Esophagus (tissue), 2 donors: ENCODE measurements around the gene SDF2L1. TPM values are rescaled to one million over a fixed set of nuclear protein-coding genes. Genes with fewer than 3 reads are reported as not detected.
"Not testable (repeated sequence)": the region's sequence is repeated elsewhere in the genome, so short reads cannot be mapped to it uniquely, and the experiment has no call there.

ENCODE experiments used
- H3K27ac ChIP-seq, 2 donors: one replicate each; pipeline ENCODE4 v1.5.1; 2013; ENCODE audit warnings: low read depth in 2 of 2, mild to moderate bottlenecking in 2 of 2, inconsistent platforms in 1 of 2, low read length in 1 of 2, moderate library complexity in 1 of 2
- H3K27me3 ChIP-seq, 2 donors: one replicate each; pipeline ENCODE4 v1.6.1; 2013; ENCODE audit warnings: low read length in 2 of 2, control low read depth in 1 of 2, mild to moderate bottlenecking in 1 of 2; ENCODE audit not compliant: insufficient read depth in 2 of 2, control insufficient read depth in 1 of 2
- H3K36me3 ChIP-seq, 2 donors: one replicate each; pipeline ENCODE4 v1.6.1; 2013; ENCODE audit warnings: low read length in 1 of 2; ENCODE audit not compliant: control insufficient read depth in 2 of 2, insufficient read depth in 2 of 2
- H3K4me1 ChIP-seq, 2 donors: one replicate each; pipeline ENCODE4 v1.6.1; 2013; ENCODE audit warnings: low read length in 1 of 2; ENCODE audit not compliant: control insufficient read depth in 2 of 2, insufficient read depth in 2 of 2
- H3K4me3 ChIP-seq, 2 donors: one replicate each; pipeline ENCODE4 v1.5.1; 2013; ENCODE audit warnings: low read length in 2 of 2, mild to moderate bottlenecking in 2 of 2, low read depth in 1 of 2, moderate library complexity in 1 of 2
- H3K9me3 ChIP-seq, 2 donors: one replicate each; pipeline ENCODE4 v1.6.1; 2013; ENCODE audit warnings: mild to moderate bottlenecking in 2 of 2, low read depth in 1 of 2, low read length in 1 of 2, moderate library complexity in 1 of 2; ENCODE audit not compliant: control insufficient read depth in 2 of 2, insufficient read depth in 1 of 2
- WGBS, 2 donors: extraction: QIAGEN DNeasy Blood & Tissue Kit; methylation state at CpG; one replicate each; pipeline ENCODE4 v1.1.7; 2013; 5-methylcytosine and 5-hydroxymethylcytosine counted together
- polyA plus RNA-seq, 2 donors: library from polyadenylated mRNA; stranded (reverse); fragments of 200-250 nt; gene quantifications; one replicate each; pipeline ENCODE4 v1.2.3, GENCODE V29; 2013
- donor health status: healthy with polysubstance abuse.
- donor health status: Bipolar disorder and iron deficiency.

The SDF2L1 gene
- polyA plus RNA-seq, 2 donors = 18.7 to 52.7 TPM

DNA sequence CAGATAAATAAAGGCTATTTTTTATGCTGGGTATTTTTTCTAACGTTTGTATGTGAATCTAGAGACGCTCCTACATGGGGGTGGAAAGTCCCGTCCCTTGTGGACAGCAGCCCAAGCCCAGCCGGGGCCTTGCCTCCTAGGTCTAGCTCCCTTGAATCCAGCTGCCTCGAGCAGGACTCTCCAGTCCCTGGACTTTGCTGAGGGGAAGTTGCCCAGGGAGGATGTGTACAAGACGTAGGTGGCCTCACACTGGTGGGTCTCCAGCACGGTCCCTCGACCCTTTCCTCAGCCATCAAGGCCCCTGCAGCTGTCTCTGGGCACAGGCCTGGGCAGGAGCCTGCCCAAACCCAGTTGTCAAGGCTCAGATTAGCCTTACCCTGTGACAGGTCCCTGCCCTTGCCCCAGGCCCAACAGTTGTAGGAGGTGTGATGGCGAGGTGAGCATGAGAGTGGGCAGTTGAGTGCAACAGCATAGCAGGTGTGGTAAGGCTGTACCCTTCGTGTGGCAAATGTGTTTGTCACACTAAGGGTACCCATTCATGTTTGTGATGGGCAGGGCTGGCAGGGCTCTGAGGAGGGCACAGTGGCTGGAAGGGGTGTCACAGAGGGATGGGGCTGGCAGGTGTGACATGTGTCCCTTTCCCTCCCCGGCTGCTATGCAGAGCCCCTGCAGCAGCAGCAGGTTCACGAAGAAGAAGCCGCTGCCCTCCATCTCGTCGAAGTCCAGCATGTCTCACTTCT is 6.2 kb upstream of the SDF2L1 start:
- WGBS, 2 donors = 80 to 82% methylated on average over 15 of the region's 15 CpGs
- H3K4me3 ChIP-seq = no peak overlapping the region
- no peaks in the 10 kb centered on the region for H3K27me3 ChIP-seq
- no peak overlapping the region for H3K27ac ChIP-seq
- no peaks in the 10 kb centered on the region for H3K9me3 ChIP-seq
- no peaks in the 10 kb centered on the region for H3K4me1 ChIP-seq
- no peaks in the 10 kb centered on the region for H3K36me3 ChIP-seq

DNA sequence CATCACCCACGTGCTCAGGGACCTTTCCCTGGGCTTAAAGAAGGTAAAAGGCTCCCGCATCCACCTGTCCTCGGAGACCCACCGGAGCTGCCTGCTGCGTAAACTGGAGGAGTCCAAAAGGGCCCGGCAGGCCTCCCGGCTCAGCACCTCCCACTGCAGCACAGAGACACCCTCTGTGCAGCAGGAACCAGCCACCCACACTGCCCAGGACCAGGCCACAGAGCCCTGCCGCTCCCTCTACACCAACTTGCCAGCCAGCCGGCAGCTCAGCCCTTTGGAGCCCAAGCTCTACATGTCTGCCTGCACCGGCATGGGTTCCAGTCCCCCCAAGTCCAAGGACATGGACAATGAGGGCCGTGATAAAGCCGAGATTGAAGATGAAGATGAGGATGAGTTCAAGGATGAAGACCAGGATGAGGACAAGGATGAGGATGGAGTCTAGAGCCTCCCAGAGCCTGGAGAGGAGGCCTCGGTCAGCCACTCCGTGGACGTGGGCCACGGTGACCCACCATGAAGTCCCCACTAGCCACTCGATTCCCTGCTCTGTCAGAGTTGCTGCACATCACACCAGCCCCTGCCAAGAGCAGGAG is 5.4 kb upstream of the SDF2L1 start:
- H3K9me3 ChIP-seq = no peaks in the 10 kb centered on the region
- H3K36me3 ChIP-seq = no peaks in the 10 kb centered on the region
- H3K27ac ChIP-seq = no peak overlapping the region
- 91 to 94% methylated on average over 17 of the region's 17 CpGs for WGBS, 2 donors
- no peaks in the 10 kb centered on the region for H3K27me3 ChIP-seq
- no peak overlapping the region for H3K4me3 ChIP-seq
- H3K4me1 ChIP-seq = peaks cover 0 to 2% of the 10 kb centered on the region in 2 donors

DNA sequence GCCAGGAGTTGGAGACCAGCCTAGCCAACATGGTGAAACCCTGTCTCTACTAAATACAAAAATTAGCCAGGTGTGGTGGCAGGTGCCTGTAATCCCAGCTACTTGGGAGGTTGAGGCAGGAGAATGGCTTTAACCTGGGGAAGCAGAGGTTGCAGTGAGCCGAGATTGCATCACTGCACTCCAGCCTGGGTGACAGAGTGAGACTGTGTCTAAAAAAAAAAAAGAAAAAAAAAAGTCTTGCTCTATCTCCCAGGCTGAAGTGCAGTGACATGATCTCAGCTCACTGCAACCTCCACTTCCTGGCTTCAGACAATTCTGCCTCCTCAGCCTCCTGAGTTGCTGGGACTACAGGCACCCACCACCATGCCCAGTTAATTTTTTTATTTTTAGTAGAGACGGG is 4.7 kb upstream of the SDF2L1 start:
- not testable (repeated sequence) for H3K27me3 ChIP-seq, H3K4me1 ChIP-seq, H3K9me3 ChIP-seq, H3K27ac ChIP-seq, H3K4me3 ChIP-seq, H3K36me3 ChIP-seq
- WGBS, 2 donors = 90 to 100% methylated on average over 2 of the region's 2 CpGs

DNA sequence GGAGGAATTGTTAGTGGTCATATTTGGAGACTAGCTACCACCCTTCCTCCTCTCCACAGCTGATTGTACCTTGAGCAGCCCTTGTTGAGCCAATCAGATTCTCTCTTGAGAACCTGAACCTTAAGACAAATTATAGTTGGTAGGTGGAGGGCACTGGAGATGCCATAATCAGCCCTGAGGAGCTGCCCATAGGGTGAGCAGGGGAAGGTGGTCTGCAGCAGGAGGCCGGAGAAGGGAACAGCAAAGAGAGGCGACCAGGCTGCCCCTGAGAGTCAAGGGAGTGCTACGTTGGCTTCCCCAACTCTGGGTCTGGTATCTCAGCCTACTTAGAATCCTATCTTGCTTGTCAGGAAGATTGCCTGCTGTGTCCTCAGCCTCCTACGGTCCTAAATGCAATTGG is 2.7 kb upstream of the SDF2L1 start:
- Histone ChIP-seq H3K36me3 (peaks cover 0 to 4% of the 10 kb centered on the region in 2 donors), H3K27ac (no peak overlapping the region), H3K9me3 (no peaks in the 10 kb centered on the region), H3K27me3 (no peaks in the 10 kb centered on the region), H3K4me1 (peaks cover 2 to 6% of the 10 kb centered on the region in 2 donors), H3K4me3 (no peak overlapping the region)
- 77 to 86% methylated on average over 4 of the region's 4 CpGs for WGBS, 2 donors

DNA sequence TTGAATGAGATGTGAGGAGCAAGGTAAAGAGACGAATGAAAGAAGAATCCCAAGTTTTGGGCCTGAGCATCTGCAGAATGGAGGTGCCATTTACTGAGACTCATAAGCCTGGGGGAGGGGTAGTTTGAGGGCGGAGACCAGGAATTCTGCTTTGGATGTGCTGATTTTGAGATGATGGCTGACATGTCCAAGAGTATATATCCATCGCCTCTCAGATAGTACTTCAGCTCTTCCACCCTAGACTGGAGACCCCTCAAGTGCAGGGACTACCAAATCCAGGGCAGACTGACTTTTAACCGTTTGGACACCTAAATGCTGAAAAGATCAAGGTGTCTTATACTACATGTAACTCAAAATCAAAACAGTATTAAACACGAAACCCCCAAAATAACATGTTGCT is 1.3 kb upstream of the SDF2L1 start:
- Histone ChIP-seq H3K27me3 (no peaks in the 10 kb centered on the region), H3K4me1 (peaks cover 2 to 6% of the 10 kb centered on the region in 2 donors), H3K4me3 (no peak overlapping the region), H3K27ac (no peak overlapping the region), H3K9me3 (no peaks in the 10 kb centered on the region), H3K36me3 (peaks cover 0 to 8% of the 10 kb centered on the region in 2 donors)
- WGBS, 2 donors = 82 to 86% methylated on average over 5 of the region's 5 CpGs

DNA sequence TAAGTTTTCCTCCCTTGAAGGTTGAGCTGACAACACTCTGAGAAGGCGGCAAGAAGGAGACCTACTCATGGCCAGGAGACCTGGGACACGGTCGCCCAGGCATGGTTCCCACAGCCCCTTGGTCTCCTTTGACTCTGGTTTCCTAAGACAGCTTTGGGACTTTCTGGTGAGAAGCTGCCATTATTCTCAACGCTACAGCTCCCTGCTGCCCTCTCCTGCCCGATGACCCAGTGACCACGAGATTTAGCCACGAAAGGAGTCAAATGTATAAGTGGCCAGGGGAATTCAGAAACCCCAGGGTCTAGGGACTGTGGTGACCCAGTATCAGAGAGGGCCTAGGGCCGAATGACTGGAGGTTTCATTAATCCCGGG is 699 bp upstream of the SDF2L1 start:
- H3K4me1 ChIP-seq = peaks cover 2 to 6% of the 10 kb centered on the region in 2 donors
- H3K4me3 ChIP-seq = peak overlapping the region; percentile 36 to 45
- H3K36me3 ChIP-seq = peaks cover 0 to 13% of the 10 kb centered on the region in 2 donors
- peak overlapping the region in 1 of 2 donors; percentile 23 for H3K27ac ChIP-seq
- H3K27me3 ChIP-seq = no peaks in the 10 kb centered on the region
- no peaks in the 10 kb centered on the region for H3K9me3 ChIP-seq
- WGBS, 2 donors = 8 to 12% methylated on average over 9 of the region's 9 CpGs

DNA sequence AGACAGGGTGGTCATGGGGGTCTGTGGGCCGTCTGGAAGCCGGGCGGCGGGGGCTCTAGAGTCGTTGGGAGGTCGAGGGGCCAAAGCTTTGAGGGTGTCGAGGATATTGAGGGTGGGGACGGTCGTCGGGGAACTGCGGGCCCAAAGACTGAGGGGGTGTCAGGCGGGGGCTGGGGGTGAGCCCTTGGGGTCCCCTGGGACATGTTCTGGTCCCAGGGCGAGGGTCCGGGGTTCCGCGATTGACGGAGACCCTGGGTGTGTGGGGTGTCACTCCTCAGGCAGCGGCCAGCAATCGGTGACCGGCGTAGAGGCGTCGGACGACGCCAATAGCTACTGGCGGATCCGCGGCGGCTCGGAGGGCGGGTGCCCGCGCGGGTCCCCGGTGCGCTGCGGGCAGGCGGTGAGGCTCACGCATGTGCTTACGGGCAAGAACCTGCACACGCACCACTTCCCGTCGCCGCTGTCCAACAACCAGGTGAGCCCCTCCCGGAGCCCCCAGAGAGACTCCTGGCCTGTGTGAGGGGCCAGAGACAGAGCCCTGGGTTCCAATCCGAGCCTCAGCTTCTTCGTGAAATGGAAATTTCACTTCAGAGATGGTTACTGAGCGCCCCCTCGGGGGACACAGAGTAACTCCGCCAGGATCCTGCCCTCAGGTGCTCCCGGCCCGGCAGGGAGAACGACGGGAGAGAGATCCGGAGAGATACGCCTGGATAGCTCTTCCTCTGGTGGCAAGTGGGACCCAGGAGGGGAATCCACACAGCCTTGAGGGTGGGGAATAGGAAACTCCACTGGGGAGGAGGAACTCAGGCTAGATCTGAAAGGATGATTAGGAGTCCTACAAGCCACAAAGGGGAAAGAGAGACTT is 714 bp downstream of the SDF2L1 start:
- no peaks in the 10 kb centered on the region for H3K27me3 ChIP-seq
- peaks cover 0 to 14% of the 10 kb centered on the region in 2 donors for H3K36me3 ChIP-seq
- peak overlapping the region; percentile 62 to 87 for H3K4me3 ChIP-seq
- H3K27ac ChIP-seq = peak overlapping the region; percentile 61 to 62
- no peaks in the 10 kb centered on the region for H3K9me3 ChIP-seq
- WGBS, 2 donors = 2% methylated on average over 38 to 56 of the region's 56 CpGs
- peaks cover 2 to 6% of the 10 kb centered on the region in 2 donors for H3K4me1 ChIP-seq

DNA sequence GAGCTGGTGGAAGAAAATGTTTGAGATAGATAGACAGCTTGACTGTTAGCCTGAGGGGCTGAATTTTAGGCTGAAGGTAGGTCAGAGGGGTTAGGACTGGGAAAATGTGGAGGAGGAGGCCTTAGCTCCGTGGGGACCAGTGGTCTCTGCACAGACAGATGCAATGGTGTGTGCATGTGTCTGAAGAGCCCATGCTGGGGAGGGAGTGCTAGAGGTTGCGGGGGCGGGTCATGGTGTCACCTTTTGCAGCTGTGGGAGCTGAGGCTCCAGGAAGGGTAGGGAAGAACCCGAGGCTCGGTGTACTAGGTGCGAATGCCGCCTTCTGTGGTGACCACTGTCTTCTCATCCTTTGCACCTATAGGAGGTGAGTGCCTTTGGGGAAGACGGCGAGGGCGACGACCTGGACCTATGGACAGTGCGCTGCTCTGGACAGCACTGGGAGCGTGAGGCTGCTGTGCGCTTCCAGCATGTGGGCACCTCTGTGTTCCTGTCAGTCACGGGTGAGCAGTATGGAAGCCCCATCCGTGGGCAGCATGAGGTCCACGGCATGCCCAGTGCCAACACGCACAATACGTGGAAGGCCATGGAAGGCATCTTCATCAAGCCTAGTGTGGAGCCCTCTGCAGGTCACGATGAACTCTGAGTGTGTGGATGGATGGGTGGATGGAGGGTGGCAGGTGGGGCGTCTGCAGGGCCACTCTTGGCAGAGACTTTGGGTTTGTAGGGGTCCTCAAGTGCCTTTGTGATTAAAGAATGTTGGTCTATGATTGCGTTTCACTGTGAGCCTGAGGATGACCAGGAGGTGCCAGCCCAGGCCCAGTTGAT is 1.6 kb downstream of the SDF2L1 start:
- Histone ChIP-seq H3K4me3 (no peak overlapping the region), H3K4me1 (peaks cover 2 to 6% of the 10 kb centered on the region in 2 donors), H3K27me3 (no peaks in the 10 kb centered on the region), H3K9me3 (no peaks in the 10 kb centered on the region), H3K27ac (no peak overlapping the region), H3K36me3 (peaks cover 0 to 14% of the 10 kb centered on the region in 2 donors)
- 90% methylated on average over 22 of the region's 22 CpGs for WGBS, 2 donors

DNA sequence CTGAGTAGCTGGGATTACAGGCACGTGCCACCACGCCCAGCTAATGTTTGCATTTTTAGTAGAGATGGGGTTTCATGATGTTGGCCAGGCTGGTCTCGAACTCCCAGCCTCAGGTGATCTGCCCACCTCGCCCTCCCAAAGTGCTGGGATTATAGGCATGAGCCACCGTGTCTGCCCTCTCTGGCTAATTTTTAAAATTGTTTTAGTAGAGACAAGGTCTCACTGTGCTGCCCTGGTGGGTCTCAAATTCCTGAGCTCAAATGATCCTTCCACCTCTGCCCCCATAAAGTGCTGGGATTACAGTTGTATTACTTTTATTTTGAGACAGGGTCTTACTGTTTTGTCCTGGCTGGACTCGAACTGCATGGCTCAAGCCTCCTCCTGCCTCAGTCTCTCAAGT is 3.4 kb downstream of the SDF2L1 start:
- peaks cover 0 to 14% of the 10 kb centered on the region in 2 donors for H3K36me3 ChIP-seq
- not testable (repeated sequence) for H3K4me3 ChIP-seq, H3K27me3 ChIP-seq, H3K4me1 ChIP-seq, H3K9me3 ChIP-seq, H3K27ac ChIP-seq
- WGBS, 2 donors = 85 to 87% methylated on average over 6 of the region's 6 CpGs
